Stimulated activated CD4-positive, alpha-beta T cell treated with anti-CD3 and anti-CD28 coated beads, TNF-alpha, amount 100 ng/mL, for 48 hours (primary cell): Measurements from ENCODE around the gene SELENOO.
"Not testable (repeated sequence)": the region's sequence is repeated elsewhere in the genome, so short reads cannot be mapped to it uniquely, and the experiment has no call there.

ENCODE experiments used
- DNase-seq, 3 donors: peaks; one replicate each; pipeline ENCODE4 v3.0.0-alpha.2; 2020; ENCODE audit warnings: low read depth in 3 of 3

The SELENOO gene

GRCh38 chr22:50201191-50202129 lies 649 bp downstream of the SELENOO start:
- DNase-seq = no peak

- no peak for DNase-seq
These were observed 1.4 kb downstream of the SELENOO start for GRCh38 chr22:50202130-50202666.

- DNase-seq = no peak
These were observed 2.5 kb downstream of the SELENOO start for GRCh38 chr22:50203288-50203687.

GRCh38 chr22:50204571-50204970 lies 3.8 kb downstream of the SELENOO start:
- no peak for DNase-seq

GRCh38 chr22:50204998-50205397 lies 4.2 kb downstream of the SELENOO start:
- DNase-seq = not testable (repeated sequence)

- DNase-seq = no peak
These were observed 5.2 kb downstream of the SELENOO start for GRCh38 chr22:50205781-50206569.

GRCh38 chr22:50206599-50206998 lies 5.8 kb downstream of the SELENOO start:
- DNase-seq = no peak

GRCh38 chr22:50207383-50208140 lies 6.8 kb downstream of the SELENOO start:
- no peak for DNase-seq

- DNase-seq = no peak
These were observed 7.7 kb downstream of the SELENOO start for GRCh38 chr22:50208430-50208938.

- no peak for DNase-seq
These were observed 8.4 kb downstream of the SELENOO start for GRCh38 chr22:50208939-50209892.

- DNase-seq = peak; percentile 38 to 71 (median 52)
These were observed 9.1 kb downstream of the SELENOO start for GRCh38 chr22:50209893-50210292.

- DNase-seq = no peak
These were observed 9.7 kb downstream of the SELENOO start for GRCh38 chr22:50210378-50211139.

- DNase-seq = no peak
These were observed 10.3 kb downstream of the SELENOO start for GRCh38 chr22:50211147-50211546.

- no peak for DNase-seq
These were observed 12.5 kb downstream of the SELENOO start for GRCh38 chr22:50213263-50213662.

GRCh38 chr22:50215297-50216054 lies 14.7 kb downstream of the SELENOO start:
- DNase-seq = no peak

- DNase-seq = no peak
These were observed 15.4 kb downstream of the SELENOO start for GRCh38 chr22:50216055-50216683.

- no peak for DNase-seq
These were observed 16.1 kb downstream of the SELENOO start for GRCh38 chr22:50216684-50217520.
